Activated CD4-positive, alpha-beta memory T cell treated with anti-CD3 and anti-CD28 coated beads for 36 hours (primary cell): Measurements from ENCODE around the gene DCLK1. TPM values are rescaled to one million over a fixed set of nuclear protein-coding genes. Genes with fewer than 3 reads are reported as not detected.
"Not testable (repeated sequence)": the region's sequence is repeated elsewhere in the genome, so short reads cannot be mapped to it uniquely, and the experiment has no call there.

Experiments used
- CTCF ChIA-PET: fragments of 350-600 bp; sonication (Branson Sonifier 250); formaldehyde crosslinking; loops from one replicate; lab custom pipeline; 2021; ENCODE audit warnings: antibody characterized with exemption, inconsistent platforms; lab: Charles Lee
- POLR2A ChIA-PET: fragments of 350-600 bp; sonication (Branson Sonifier 250); formaldehyde crosslinking; loops from one replicate; lab custom pipeline; 2021; ENCODE audit warnings: antibody characterized with exemption; lab: Charles Lee
- DNase-seq: peaks from one replicate; pipeline ENCODE4 v3.0.0-alpha.2; 2020
- H3K27ac Mint-ChIP-seq: one replicate; pipeline ENCODE4 v1.8.0; 2021; ENCODE audit warnings: mixed read lengths
- H3K27me3 Mint-ChIP-seq: one replicate; pipeline ENCODE4 v1.8.0; 2021; ENCODE audit warnings: mixed read lengths
- H3K36me3 Mint-ChIP-seq: one replicate; pipeline ENCODE4 v1.8.0; 2021; ENCODE audit warnings: mixed read lengths
- H3K4me1 Mint-ChIP-seq: one replicate; pipeline ENCODE4 v1.8.0; 2021; ENCODE audit warnings: low read depth, mixed read lengths
- H3K4me3 Mint-ChIP-seq: one replicate; pipeline ENCODE4 v1.8.0; 2021; ENCODE audit warnings: mild to moderate bottlenecking, mixed read lengths
- H3K9me3 Mint-ChIP-seq: one replicate; pipeline ENCODE4 v1.8.0; 2021; ENCODE audit warnings: mixed read lengths
- intact Hi-C: fragments of 100-400 bp; cut with micrococcal nuclease; formaldehyde crosslinking; loops from one replicate; pipeline ENCODE4 v1.15.1; 2023
- total RNA-seq, 2 experiments: library from RNA; stranded (reverse); gene quantifications; one replicate each; pipeline ENCODE4 v1.2.3, GENCODE V29; 2021

DCLK1 gene
- total RNA-seq, 2 experiments from 2014 or later: not detected

DNA sequence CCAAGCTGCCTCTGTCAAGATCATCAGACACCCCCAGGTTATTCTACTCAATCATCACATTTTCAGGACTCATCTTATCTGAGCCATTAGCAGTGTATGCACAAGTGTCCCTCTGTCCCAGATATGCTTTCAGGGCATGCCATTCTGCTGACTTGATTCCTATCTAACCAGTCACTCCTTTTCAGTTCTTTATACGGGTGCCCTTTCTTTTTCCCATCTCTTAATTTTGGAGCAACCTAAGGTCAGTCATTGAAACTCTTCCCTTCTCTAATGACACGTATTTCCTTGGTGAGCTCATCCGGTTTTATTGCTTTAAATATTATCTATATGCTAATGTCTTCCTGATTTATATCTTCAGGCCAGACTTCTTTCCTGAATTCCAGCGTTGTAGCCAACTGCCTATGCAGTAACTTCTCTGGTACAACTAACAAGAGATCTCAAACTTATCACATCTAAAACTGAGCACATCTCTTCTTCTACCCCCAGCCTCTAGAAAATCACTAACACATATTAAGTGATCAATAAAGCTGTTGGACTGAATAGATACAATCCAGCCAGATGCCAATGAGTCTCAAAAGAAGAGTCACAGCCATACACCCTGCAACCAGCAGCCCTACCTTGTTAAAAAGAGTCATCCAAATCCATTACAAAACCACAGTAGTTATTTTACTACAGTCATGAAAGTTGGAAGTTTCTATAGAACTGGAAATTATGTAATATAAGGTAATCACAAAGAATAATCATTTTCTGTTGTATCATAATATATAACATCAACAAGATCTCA lies 58.8 kb downstream of the DCLK1 start:
- CTCF ChIA-PET: no interaction called here
- Mint-ChIP-seq H3K9me3 (no peaks in the 10 kb centered on the region), H3K36me3 (no peaks in the 10 kb centered on the region), H3K27ac (no peak overlapping the region), H3K4me3 (no peak overlapping the region), H3K4me1 (no peaks in the 10 kb centered on the region), H3K27me3 (no peaks in the 10 kb centered on the region)
- intact Hi-C loops: no loop called here
- POLR2A ChIA-PET: no interaction called here
- no peak for DNase-seq

- H3K27ac Mint-ChIP-seq, H3K9me3 Mint-ChIP-seq, POLR2A ChIA-PET, H3K36me3 Mint-ChIP-seq, H3K4me1 Mint-ChIP-seq, H3K4me3 Mint-ChIP-seq, DNase-seq, H3K27me3 Mint-ChIP-seq, intact Hi-C loops, CTCF ChIA-PET: not testable (repeated sequence)
Measured at GRCh38 chr13:36070504-36071192, 60.5 kb downstream of the DCLK1 start.

DNA sequence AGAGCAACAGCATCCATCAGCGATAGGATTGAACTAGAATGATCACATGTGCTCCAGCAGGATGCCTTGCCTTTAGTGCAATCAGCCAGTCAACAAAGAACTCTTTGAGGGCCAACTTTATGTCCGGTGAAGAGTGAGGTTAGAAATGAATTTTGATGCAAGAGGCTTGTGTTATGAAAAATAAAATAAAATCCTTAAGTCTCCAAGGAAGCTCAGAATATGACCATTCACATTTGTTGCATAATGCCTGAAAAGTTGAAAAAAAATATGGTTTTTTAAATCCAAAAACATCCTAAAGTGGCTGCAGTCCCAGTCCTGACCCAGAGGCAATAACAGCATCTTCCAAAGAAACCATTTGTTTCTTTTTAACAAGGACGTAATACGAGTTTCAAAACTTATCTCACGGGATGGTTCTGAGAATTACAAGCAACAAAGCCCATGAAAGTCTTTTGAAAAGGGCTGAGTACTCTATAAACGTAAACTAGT lies 61.3 kb downstream of the DCLK1 start:
- Mint-ChIP-seq H3K4me1 (no peaks in the 10 kb centered on the region), H3K9me3 (no peaks in the 10 kb centered on the region), H3K36me3 (no peaks in the 10 kb centered on the region), H3K27ac (no peak overlapping the region), H3K4me3 (no peak overlapping the region), H3K27me3 (no peaks in the 10 kb centered on the region)
- ChIA-PET POLR2A (no interaction called here), CTCF (no interaction called here)
- no peak for DNase-seq
- intact Hi-C loops: no loop called here

GRCh38 chr13:36068991-36069390 lies 62.2 kb downstream of the DCLK1 start:
- H3K36me3 Mint-ChIP-seq: no peaks in the 10 kb centered on the region

GRCh38 chr13:36068566-36068965 lies 62.6 kb downstream of the DCLK1 start:
- CTCF ChIA-PET: no interaction called here
- Mint-ChIP-seq H3K4me3 (no peak overlapping the region), H3K9me3 (no peaks in the 10 kb centered on the region), H3K27ac (no peak overlapping the region), H3K36me3 (no peaks in the 10 kb centered on the region), H3K4me1 (no peaks in the 10 kb centered on the region), H3K27me3 (no peaks in the 10 kb centered on the region)
- DNase-seq: no peak
- POLR2A ChIA-PET: no interaction called here
- intact Hi-C loops: no loop called here

More at GRCh38 chr13:36068991-36069390, 62.2 kb downstream of the DCLK1 start:
- H3K9me3 Mint-ChIP-seq: no peaks in the 10 kb centered on the region
- no peaks in the 10 kb centered on the region for H3K27me3 Mint-ChIP-seq
- H3K4me3 Mint-ChIP-seq: no peak overlapping the region
- no peak overlapping the region for H3K27ac Mint-ChIP-seq
- CTCF ChIA-PET: no interaction called here
- DNase-seq: no peak
- POLR2A ChIA-PET: no interaction called here
- no peaks in the 10 kb centered on the region for H3K4me1 Mint-ChIP-seq
- intact Hi-C loops: no loop called here

- intact Hi-C loops: no loop called here
- Mint-ChIP-seq H3K9me3 (no peaks in the 10 kb centered on the region), H3K4me1 (no peaks in the 10 kb centered on the region), H3K27me3 (no peaks in the 10 kb centered on the region), H3K27ac (no peak overlapping the region), H3K36me3 (no peaks in the 10 kb centered on the region), H3K4me3 (no peak overlapping the region)
- ChIA-PET CTCF (no interaction called here), POLR2A (no interaction called here)
- DNase-seq: no peak
Measured at GRCh38 chr13:36067746-36068381, 63.3 kb downstream of the DCLK1 start.

DNA sequence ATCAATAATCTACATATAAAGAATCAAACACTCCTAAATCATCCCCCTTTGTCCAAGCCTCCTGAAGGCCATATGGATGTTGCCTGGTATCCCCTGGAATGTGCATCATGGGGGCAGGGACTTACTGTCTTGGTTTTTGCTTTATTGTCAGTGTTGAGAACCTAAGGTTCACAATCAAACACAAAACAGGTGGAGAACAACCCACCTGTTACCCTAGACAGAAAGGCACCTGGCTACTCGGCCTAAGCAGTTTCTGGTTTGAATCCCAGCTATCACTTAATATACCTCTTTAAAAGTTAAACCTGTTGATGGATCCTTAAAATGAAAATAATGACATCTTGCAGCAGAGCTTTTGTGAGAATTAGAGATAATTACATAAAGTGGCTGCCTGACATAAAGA lies 68.9 kb downstream of the DCLK1 start:
- ChIA-PET POLR2A (no interaction called here), CTCF (no interaction called here)
- no peak overlapping the region for H3K27ac Mint-ChIP-seq
- no peak for DNase-seq
- H3K36me3 Mint-ChIP-seq: no peaks in the 10 kb centered on the region
- no peaks in the 10 kb centered on the region for H3K9me3 Mint-ChIP-seq
- intact Hi-C loops: no loop called here
- H3K4me3 Mint-ChIP-seq: no peak overlapping the region
- H3K4me1 Mint-ChIP-seq: no peaks in the 10 kb centered on the region
- no peaks in the 10 kb centered on the region for H3K27me3 Mint-ChIP-seq

DNA sequence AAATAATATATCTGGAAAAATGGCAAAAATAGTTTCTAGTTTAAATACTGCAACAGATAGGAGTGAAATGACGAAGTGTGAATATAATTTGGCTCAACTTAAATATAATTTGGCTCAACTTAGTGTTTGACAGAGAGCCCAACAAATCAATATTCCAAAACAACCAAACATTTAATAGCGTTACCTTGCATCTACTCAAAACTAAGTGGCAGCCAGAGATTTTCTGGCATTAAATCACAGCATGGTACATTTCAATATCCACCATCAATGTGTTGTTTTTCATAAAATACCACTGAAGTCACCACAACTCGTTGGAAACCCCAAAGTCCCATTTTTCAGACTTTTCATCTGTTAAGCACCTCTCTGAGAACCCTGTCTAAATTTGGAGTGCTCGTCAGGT lies 69.6 kb downstream of the DCLK1 start:
- no peaks in the 10 kb centered on the region for H3K27me3 Mint-ChIP-seq
- DNase-seq: no peak
- CTCF ChIA-PET: no interaction called here
- no peak overlapping the region for H3K27ac Mint-ChIP-seq
- intact Hi-C loops: no loop called here
- H3K4me3 Mint-ChIP-seq: no peak overlapping the region
- H3K36me3 Mint-ChIP-seq: no peaks in the 10 kb centered on the region
- POLR2A ChIA-PET: no interaction called here
- no peaks in the 10 kb centered on the region for H3K9me3 Mint-ChIP-seq
- no peaks in the 10 kb centered on the region for H3K4me1 Mint-ChIP-seq

DNA sequence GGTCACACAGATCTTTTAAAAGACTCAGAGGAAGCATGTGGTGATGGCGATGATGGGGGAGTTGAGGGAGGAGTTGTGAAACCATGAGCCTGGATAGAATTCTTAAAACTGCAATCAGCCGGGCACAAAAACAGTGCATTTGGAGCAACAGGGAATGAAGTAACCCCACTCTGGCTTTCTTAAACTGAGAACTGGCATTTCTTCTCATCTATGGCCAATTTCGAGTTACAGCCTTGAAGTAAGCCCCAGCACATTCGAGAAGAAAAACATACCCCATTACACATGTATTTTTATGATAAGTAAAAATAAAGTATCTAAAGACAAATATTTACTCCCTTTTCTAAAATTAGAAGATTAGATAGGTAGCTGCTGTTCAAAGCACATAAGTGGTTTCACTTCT lies 70.1 kb downstream of the DCLK1 start:
- H3K27ac Mint-ChIP-seq: no peak overlapping the region
- no peak for DNase-seq
- ChIA-PET POLR2A (no interaction called here), CTCF (no interaction called here)
- H3K36me3 Mint-ChIP-seq: no peaks in the 10 kb centered on the region
- no peaks in the 10 kb centered on the region for H3K27me3 Mint-ChIP-seq
- no peak overlapping the region for H3K4me3 Mint-ChIP-seq
- H3K4me1 Mint-ChIP-seq: no peaks in the 10 kb centered on the region
- intact Hi-C loops: no loop called here
- no peaks in the 10 kb centered on the region for H3K9me3 Mint-ChIP-seq

DNA sequence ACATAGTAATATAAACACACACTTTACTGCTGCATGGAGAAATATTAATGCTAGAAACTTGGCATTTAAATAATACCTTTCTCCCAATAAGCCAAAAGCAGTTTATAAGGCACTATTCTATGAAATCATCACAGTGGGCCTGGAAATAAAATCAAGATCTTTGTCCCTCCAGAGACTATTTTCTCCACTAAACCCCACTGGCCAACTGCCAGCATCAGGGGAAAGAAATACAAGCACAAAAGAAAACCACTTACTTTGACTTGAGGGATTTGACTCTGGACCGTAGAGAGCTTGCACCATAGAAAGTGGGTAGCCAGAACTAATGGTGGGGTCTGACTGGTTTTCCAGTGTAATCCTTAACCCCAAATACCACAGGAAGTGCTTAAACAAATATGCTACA lies 71.9 kb downstream of the DCLK1 start:
- H3K9me3 Mint-ChIP-seq: no peaks in the 10 kb centered on the region
- H3K27ac Mint-ChIP-seq: no peak overlapping the region
- intact Hi-C loops: no loop called here
- no peak for DNase-seq
- no peaks in the 10 kb centered on the region for H3K36me3 Mint-ChIP-seq
- H3K4me3 Mint-ChIP-seq: no peak overlapping the region
- ChIA-PET POLR2A (no interaction called here), CTCF (no interaction called here)
- H3K27me3 Mint-ChIP-seq: no peaks in the 10 kb centered on the region
- H3K4me1 Mint-ChIP-seq: no peaks in the 10 kb centered on the region

GRCh38 chr13:36058116-36058515 lies 73.1 kb downstream of the DCLK1 start:
- POLR2A ChIA-PET: no interaction called here

GRCh38 chr13:36057547-36057946 lies 73.6 kb downstream of the DCLK1 start:
- H3K9me3 Mint-ChIP-seq: no peaks in the 10 kb centered on the region
- POLR2A ChIA-PET: no interaction called here
- H3K27ac Mint-ChIP-seq: no peak overlapping the region
- H3K4me1 Mint-ChIP-seq: no peaks in the 10 kb centered on the region
- no peak overlapping the region for H3K4me3 Mint-ChIP-seq
- CTCF ChIA-PET: no interaction called here
- H3K27me3 Mint-ChIP-seq: no peaks in the 10 kb centered on the region
- intact Hi-C loops: no loop called here
- no peak for DNase-seq
- H3K36me3 Mint-ChIP-seq: no peaks in the 10 kb centered on the region

More at GRCh38 chr13:36058116-36058515, 73.1 kb downstream of the DCLK1 start:
- no peak overlapping the region for H3K4me3 Mint-ChIP-seq
- H3K4me1 Mint-ChIP-seq: no peaks in the 10 kb centered on the region
- H3K9me3 Mint-ChIP-seq: no peaks in the 10 kb centered on the region
- intact Hi-C loops: no loop called here
- CTCF ChIA-PET: no interaction called here
- DNase-seq: no peak
- no peak overlapping the region for H3K27ac Mint-ChIP-seq
- no peaks in the 10 kb centered on the region for H3K36me3 Mint-ChIP-seq
- H3K27me3 Mint-ChIP-seq: no peaks in the 10 kb centered on the region
